DND-41 (cell line): Measurements from ENCODE around the gene FOXN3.

Experiments used
- ATAC-seq: fragments of 200-7000 bp; cut with Tn5 transposase; 3 replicates; pipeline ENCODE4 v1.9.1; 2021; ENCODE audit warnings: low read depth; ENCODE audit not compliant: insufficient read depth
- DNase-seq: peaks from one replicate; pipeline ENCODE4 v3.0.0-alpha.2; 2020
- H2AFZ ChIP-seq: 2 replicates; pipeline ENCODE4 v1.6.0; 2012; ENCODE audit warnings: low read depth, low read length
- H3K27ac ChIP-seq: 2 replicates; pipeline ENCODE4 v1.5.1; 2012; ENCODE audit warnings: low read length, inconsistent platforms
- H3K27me3 ChIP-seq: fragments of 200-600 bp; sonication (generic); 2 replicates; pipeline ENCODE4 v1.6.0; 2012; ENCODE audit warnings: low read length, mild to moderate bottlenecking, inconsistent platforms; ENCODE audit not compliant: insufficient read depth, poor library complexity
- H3K36me3 ChIP-seq: 2 replicates; pipeline ENCODE4 v1.5.1; 2012; ENCODE audit warnings: low read length, inconsistent platforms; ENCODE audit not compliant: insufficient read depth
- H3K4me1 ChIP-seq: 2 replicates; pipeline ENCODE4 v1.5.1; 2012; ENCODE audit warnings: mild to moderate bottlenecking, low read length; ENCODE audit not compliant: insufficient read depth
- H3K4me2 ChIP-seq: 2 replicates; pipeline ENCODE4 v1.6.0; 2012; ENCODE audit warnings: mild to moderate bottlenecking, moderate library complexity, low read length, inconsistent platforms; ENCODE audit not compliant: insufficient read depth
- H3K4me3 ChIP-seq, 2 experiments: fragments of 200-600 bp in 1 of 2; shearing (Covaris generic) in 1 of 2; 2 replicates each; pipeline ENCODE4 v1.5.1; 2012 to 2016; ENCODE audit warnings: inconsistent platforms in 2 of 2, low read length in 2 of 2, mild to moderate bottlenecking in 2 of 2, low read depth in 1 of 2, moderate library complexity in 1 of 2
- H3K79me2 ChIP-seq: 2 replicates; pipeline ENCODE4 v1.6.0; 2012; ENCODE audit warnings: low read length, inconsistent platforms; ENCODE audit not compliant: insufficient read depth
- H3K9ac ChIP-seq: 2 replicates; pipeline ENCODE4 v1.6.0; 2012; ENCODE audit warnings: low read depth, mild to moderate bottlenecking, inconsistent platforms, low read length, moderate library complexity
- H3K9me3 ChIP-seq: 2 replicates; pipeline ENCODE4 v1.5.1; 2012; ENCODE audit warnings: low read length, moderate library complexity, mild to moderate bottlenecking, inconsistent platforms; ENCODE audit not compliant: insufficient read depth, severe bottlenecking
- H4K20me1 ChIP-seq: 2 replicates; pipeline ENCODE4 v1.6.0; 2012; ENCODE audit warnings: low read length; ENCODE audit not compliant: insufficient read depth
- CTCF ChIP-seq: IDR thresholded peaks from 2 replicates; pipeline ENCODE4 v1.5.1; 2012; ENCODE audit warnings: borderline replicate concordance, low read length, moderate library complexity, mild to moderate bottlenecking; ENCODE audit not compliant: poor library complexity, severe bottlenecking; ENCODE audit errors: extremely low read depth
- EZH2 ChIP-seq: IDR thresholded peaks from 3 replicates; pipeline ENCODE4 v1.6.1; 2012; ENCODE audit warnings: borderline replicate concordance, low read depth, mild to moderate bottlenecking, moderate library complexity, low read length, inconsistent platforms; ENCODE audit not compliant: severe bottlenecking

FOXN3 gene

GRCh38 chr14:89298056-89298834, 118.8 kb downstream of the FOXN3 start:
- H3K9ac ChIP-seq, result no peak overlapping the region
- TF ChIP-seq EZH2 (no peak), CTCF (no peak)
- no peak for DNase-seq

GRCh38 chr14:89296281-89296745, 120.7 kb downstream of the FOXN3 start:
- Histone ChIP-seq H3K4me1 (no peaks in the 10 kb centered on the region), H4K20me1 (peaks cover 38% of the 10 kb centered on the region), H3K36me3 (peaks cover 21% of the 10 kb centered on the region), H3K4me2 (no peak overlapping the region), H3K79me2 (peaks cover 76% of the 10 kb centered on the region), H3K27me3 (no peaks in the 10 kb centered on the region), H2AFZ (no peak overlapping the region), H3K27ac (no peak overlapping the region), H3K9me3 (no peaks in the 10 kb centered on the region), H3K9ac (no peak overlapping the region), H3K4me3 (no peak overlapping the region)
- no peak for DNase-seq
- no peak for ATAC-seq
- TF ChIP-seq EZH2 (no peak), CTCF (no peak)

More at GRCh38 chr14:89298056-89298834, 118.8 kb downstream of the FOXN3 start:
- no peak overlapping the region for H2AFZ ChIP-seq
- H3K4me1 ChIP-seq, result no peaks in the 10 kb centered on the region
- H4K20me1 ChIP-seq, result peaks cover 20% of the 10 kb centered on the region
- no peak overlapping the region for H3K4me3 ChIP-seq
- no peak overlapping the region for H3K27ac ChIP-seq
- no peaks in the 10 kb centered on the region for H3K9me3 ChIP-seq
- peaks cover 21% of the 10 kb centered on the region for H3K36me3 ChIP-seq
- H3K4me2 ChIP-seq, result no peak overlapping the region
- peaks cover 73% of the 10 kb centered on the region for H3K79me2 ChIP-seq
- no peak for ATAC-seq
- H3K27me3 ChIP-seq, result no peaks in the 10 kb centered on the region

GRCh38 chr14:89294872-89295271, 122.2 kb downstream of the FOXN3 start:
- no peaks in the 10 kb centered on the region for H3K27me3 ChIP-seq
- H3K9me3 ChIP-seq, result no peaks in the 10 kb centered on the region
- H3K79me2 ChIP-seq, result peaks cover 83% of the 10 kb centered on the region
- ATAC-seq, result no peak
- H3K9ac ChIP-seq, result no peak overlapping the region
- H3K27ac ChIP-seq, result no peak overlapping the region
- TF ChIP-seq CTCF (no peak), EZH2 (no peak)
- no peak overlapping the region for H3K4me3 ChIP-seq
- H3K4me1 ChIP-seq, result no peaks in the 10 kb centered on the region
- H2AFZ ChIP-seq, result no peak overlapping the region
- H3K4me2 ChIP-seq, result no peak overlapping the region
- H3K36me3 ChIP-seq, result peaks cover 31% of the 10 kb centered on the region
- H4K20me1 ChIP-seq, result peaks cover 49% of the 10 kb centered on the region
- no peak for DNase-seq
